GM18505 (cell line): ENCODE results near the gene XKR7.

ENCODE experiments used
- ATAC-seq: cut with Tn5 transposase; IDR thresholded peaks from one replicate; pipeline ENCODE4 v1.9.1; 2021; ENCODE audit not compliant: unreplicated experiment
- POLR2A ChIP-seq: IDR thresholded peaks from 4 replicates; pipeline ENCODE4 v1.6.1; 2011; ENCODE audit warnings: borderline replicate concordance; ENCODE audit not compliant: insufficient read depth, insufficient read length; ENCODE audit errors: extremely low read depth

The XKR7 gene

GRCh38 chr20:31984981-31985471 is 17.1 kb downstream of the XKR7 start:
- no peak for ATAC-seq
- TF ChIP-seq POLR2A: no peak

GRCh38 chr20:31987744-31988143 is 19.8 kb downstream of the XKR7 start:
- TF ChIP-seq POLR2A: no peak
- ATAC-seq: no peak

GRCh38 chr20:31988430-31989015 is 20.6 kb downstream of the XKR7 start:
- no peak for ATAC-seq
- TF ChIP-seq POLR2A: no peak

- no peak for ATAC-seq
- no peak for TF ChIP-seq POLR2A
Observed at GRCh38 chr20:31989030-31989645, 21.2 kb downstream of the XKR7 start.

- no peak for TF ChIP-seq POLR2A
Observed at GRCh38 chr20:31990641-31991338, 22.8 kb downstream of the XKR7 start.

GRCh38 chr20:31991339-31991705 is 23.4 kb downstream of the XKR7 start:
- ATAC-seq: no peak
- TF ChIP-seq POLR2A: no peak

More at GRCh38 chr20:31990641-31991338, 22.8 kb downstream of the XKR7 start:
- no peak for ATAC-seq

GRCh38 chr20:31992086-31992485 is 24.1 kb downstream of the XKR7 start:
- TF ChIP-seq POLR2A: no peak
- no peak for ATAC-seq

GRCh38 chr20:31996996-31997395 is 29.0 kb downstream of the XKR7 start:
- TF ChIP-seq POLR2A: no peak
- ATAC-seq: no peak

- ATAC-seq: no peak
- no peak for TF ChIP-seq POLR2A
Observed at GRCh38 chr20:31998246-31998645, 30.3 kb downstream of the XKR7 start.

GRCh38 chr20:32003325-32003724 is 35.4 kb downstream of the XKR7 start:
- no peak for ATAC-seq
- TF ChIP-seq POLR2A: no peak

GRCh38 chr20:32004963-32005362 is 37.0 kb downstream of the XKR7 start:
- TF ChIP-seq POLR2A: no peak

GRCh38 chr20:32006053-32006452 is 38.1 kb downstream of the XKR7 start:
- ATAC-seq: no peak
- TF ChIP-seq POLR2A: no peak

More at GRCh38 chr20:32004963-32005362, 37.0 kb downstream of the XKR7 start:
- no peak for ATAC-seq

GRCh38 chr20:32006841-32007786 is 39.2 kb downstream of the XKR7 start:
- TF ChIP-seq POLR2A: no peak
- ATAC-seq: no peak
